ENCODE measurements around the gene TSPAN14. TPM values are rescaled to one million over a fixed set of nuclear protein-coding genes. Genes with fewer than 3 reads are reported as not detected.
A peak's percentile ranks its signal among the peaks of the same experiment; 100 is the strongest.

Gene TSPAN14
- total and polyA plus RNA-seq, 4 donors, result 19.9 to 36.8 (median 27.3) TPM

DNA sequence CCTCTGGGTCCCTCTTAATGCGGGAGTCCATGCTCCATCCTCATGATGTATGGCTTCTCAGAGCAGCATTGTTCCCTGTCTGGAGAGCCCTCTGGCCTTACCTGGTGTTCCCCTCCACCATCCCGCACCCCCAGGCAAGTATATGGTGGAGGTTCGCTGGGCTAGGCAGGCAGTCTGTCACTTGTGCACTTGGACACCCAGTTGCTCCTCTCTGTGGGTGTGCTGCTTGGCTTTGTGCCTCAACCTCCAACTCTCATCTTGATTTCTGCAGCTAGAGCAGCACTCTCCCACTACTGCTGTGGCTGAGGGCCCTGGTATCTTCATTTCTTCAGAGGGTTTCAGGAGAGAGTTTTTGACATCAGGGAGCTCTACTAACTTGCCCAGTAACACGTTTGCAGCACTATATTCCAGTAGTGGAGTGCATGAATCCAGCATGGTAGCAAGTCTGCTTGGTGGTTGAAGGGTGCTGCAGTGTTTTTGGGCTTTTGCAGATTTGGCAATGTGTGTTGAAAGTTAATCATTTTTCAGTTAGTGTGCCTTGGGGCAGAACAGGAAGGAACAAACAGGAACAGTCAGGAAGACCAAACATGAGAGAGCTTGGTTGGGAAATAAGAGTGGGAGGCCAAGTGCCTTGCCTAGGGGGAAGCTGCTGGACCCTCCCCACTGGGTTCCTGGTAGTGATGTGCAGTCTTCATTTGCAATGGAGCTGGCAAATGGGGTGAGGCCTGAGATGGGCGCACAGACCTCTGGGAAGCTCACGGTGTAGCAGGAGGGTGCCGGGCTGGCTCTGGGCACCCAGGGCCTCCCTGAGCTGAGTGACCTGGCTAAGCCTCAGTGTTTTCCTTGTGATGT, 37.4 kb downstream of the TSPAN14 start:
- Histone ChIP-seq H3K27ac (ENCODE audit: low read depth in 1 of 2, low read length in 2 of 2) (peak overlapping the region; percentile 79 to 95), H3K36me3 (ENCODE audit: control insufficient read depth in 4 of 4, insufficient read depth in 3 of 4, low read depth in 1 of 4, low read length in 3 of 4) (peaks cover 0 to 2% (median 0%) of the 10 kb centered on the region in 4 donors), H3K4me3 (ENCODE audit: low read depth in 1 of 3, low read length in 3 of 3) (no peak overlapping the region), H3K9me3 (ENCODE audit: control insufficient read depth in 4 of 4, low read length in 3 of 4) (no peaks in the 10 kb centered on the region), H3K27me3 (ENCODE audit: control insufficient read depth in 4 of 4, insufficient read depth in 4 of 4, low read length in 3 of 4) (no peaks in the 10 kb centered on the region), H3K9ac (ENCODE audit: low read depth in 1 of 2, low read length in 2 of 2) (no peak overlapping the region), H3K4me1 (ENCODE audit: control insufficient read depth in 4 of 4, insufficient read depth in 4 of 4, low read length in 3 of 4) (peaks cover 18 to 61% (median 45%) of the 10 kb centered on the region in 4 donors)
- 55% methylated on average over 7 of the region's 7 CpGs for WGBS
- no peak for DNase-seq (ENCODE audit: low spot score)
- TF ChIP-seq RAD21 (IDR thresholded peaks at IDR 0.05) (peak in 1 of 2 donors; percentile 47), NR2F2 (IDR thresholded peaks at IDR 0.05) (no peak), SP1 (IDR thresholded peaks at IDR 0.05) (peak; percentile 85), YY1 (IDR thresholded peaks at IDR 0.05) (peak; percentile 92), CTCF (IDR thresholded peaks at IDR 0.05; ENCODE audit: low read depth, low read length, missing input control) (no peak), JUND (IDR thresholded peaks at IDR 0.05) (peak in 1 of 2 donors; percentile 42), EGR1 (IDR thresholded peaks at IDR 0.05; ENCODE audit: low read depth in 2 of 2) (peak; percentile 81 to 95), ZBTB33 (IDR thresholded peaks at IDR 0.05) (peak; percentile 51), GABPA (IDR thresholded peaks at IDR 0.05 in 1 of 2, conservative IDR thresholded peaks at IDR 0.05 in 1 of 2) (peak in 1 of 2 donors; percentile 62), TAF1 (conservative IDR thresholded peaks at IDR 0.05) (no peak), RXRA (IDR thresholded peaks at IDR 0.05) (peak; percentile 68 to 81), REST (IDR thresholded peaks at IDR 0.05) (peak; percentile 17), HNF4A (conservative IDR thresholded peaks at IDR 0.05) (peak; percentile 55 to 68)
- TF ChIP-seq, protein P1, sequence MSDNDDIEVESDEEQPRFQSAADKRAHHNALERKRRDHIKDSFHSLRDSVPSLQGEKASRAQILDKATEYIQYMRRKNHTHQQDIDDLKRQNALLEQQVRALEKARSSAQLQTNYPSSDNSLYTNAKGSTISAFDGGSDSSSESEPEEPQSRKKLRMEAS (IDR thresholded peaks at IDR 0.05), result peak; percentile 93
- TF ChIP-seq, protein P2, sequence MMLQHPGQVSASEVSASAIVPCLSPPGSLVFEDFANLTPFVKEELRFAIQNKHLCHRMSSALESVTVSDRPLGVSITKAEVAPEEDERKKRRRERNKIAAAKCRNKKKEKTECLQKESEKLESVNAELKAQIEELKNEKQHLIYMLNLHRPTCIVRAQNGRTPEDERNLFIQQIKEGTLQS (IDR thresholded peaks at IDR 0.05), result no peak
